ENCODE results near the gene DTYMK.

- TF ChIP-seq ATF1 (CRISPR knock-in tag; IDR thresholded peaks at IDR 0.05) (no peak), E2F1 (CRISPR knock-in tag; IDR thresholded peaks at IDR 0.05) (no peak), CTCF (IDR thresholded peaks at IDR 0.05) (no peak), MAX (CRISPR knock-in tag; IDR thresholded peaks at IDR 0.05) (no peak), PRDM15 (CRISPR knock-in tag; IDR thresholded peaks at IDR 0.05) (no peak), USF2 (CRISPR knock-in tag; IDR thresholded peaks at IDR 0.05) (no peak)
Observed at GRCh38 chr2:241721852-241722251, 35.2 kb upstream of the DTYMK start.
